Colonic mucosa (tissue), 4 donors: Measurements from ENCODE around the gene DNM2. TPM values are rescaled to one million over a fixed set of nuclear protein-coding genes. Genes with fewer than 3 reads are reported as not detected.
A peak's percentile ranks its signal among the peaks of the same experiment; 100 is the strongest.
"Not testable (repeated sequence)": the region's sequence is repeated elsewhere in the genome, so short reads cannot be mapped to it uniquely, and the experiment has no call there.

Experiments
- DNase-seq: peaks from one replicate; pipeline ENCODE4 v3.0.0-alpha.2; 2020
- H3K27ac ChIP-seq: fragments of 200-600 bp; one replicate; pipeline ENCODE4 v1.8.0; 2021
- H3K27me3 ChIP-seq: fragments of 200-600 bp; one replicate; pipeline ENCODE4 v1.8.0; 2021
- H3K36me3 ChIP-seq: fragments of 200-600 bp; one replicate; pipeline ENCODE4 v1.8.0; 2021
- H3K4me1 ChIP-seq: fragments of 200-600 bp; one replicate; pipeline ENCODE4 v1.8.0; 2021; ENCODE audit warnings: mild to moderate bottlenecking
- H3K4me3 ChIP-seq: fragments of 200-600 bp; one replicate; pipeline ENCODE4 v1.8.0; 2021
- H3K9ac ChIP-seq, 2 donors: one replicate each; pipeline ENCODE4 v1.7.0; 2013; ENCODE audit warnings: control low read depth in 2 of 2, low read depth in 2 of 2, low read length in 2 of 2
- H3K9me3 ChIP-seq: fragments of 200-600 bp; one replicate; pipeline ENCODE4 v1.8.0; 2021
- intact Hi-C: fragments of 100-400 bp; cut with DNase I; formaldehyde crosslinking; loops from one replicate; pipeline ENCODE4 v1.14.1; 2022
- total RNA-seq, 2 donors: library from RNA; stranded (reverse); fragmentation: NEBNext Ultra II Directional in 1 of 2; extraction: Animal tissue kit (Norgen Biotek cat#: 25700) in 1 of 2; gene quantifications; one replicate each; pipeline ENCODE4 v1.2.1, GENCODE V29; 2021
- TF ChIP-seq, protein P1 (sequence below): fragments of 200-600 bp; IDR thresholded peaks from one replicate; pipeline ENCODE4 v1.8.0; 2022; ENCODE audit warnings: antibody characterized with exemption, mild to moderate bottlenecking
- donor health status: healthy.
- donor health status: DM: no; HTN: no; CAD: no.
- donor health status: DM: no; HTN: no; CAD: no.

DNM2 gene
- total RNA-seq, 2 donors from 2014 or later: 450 to 461 TPM

DNA sequence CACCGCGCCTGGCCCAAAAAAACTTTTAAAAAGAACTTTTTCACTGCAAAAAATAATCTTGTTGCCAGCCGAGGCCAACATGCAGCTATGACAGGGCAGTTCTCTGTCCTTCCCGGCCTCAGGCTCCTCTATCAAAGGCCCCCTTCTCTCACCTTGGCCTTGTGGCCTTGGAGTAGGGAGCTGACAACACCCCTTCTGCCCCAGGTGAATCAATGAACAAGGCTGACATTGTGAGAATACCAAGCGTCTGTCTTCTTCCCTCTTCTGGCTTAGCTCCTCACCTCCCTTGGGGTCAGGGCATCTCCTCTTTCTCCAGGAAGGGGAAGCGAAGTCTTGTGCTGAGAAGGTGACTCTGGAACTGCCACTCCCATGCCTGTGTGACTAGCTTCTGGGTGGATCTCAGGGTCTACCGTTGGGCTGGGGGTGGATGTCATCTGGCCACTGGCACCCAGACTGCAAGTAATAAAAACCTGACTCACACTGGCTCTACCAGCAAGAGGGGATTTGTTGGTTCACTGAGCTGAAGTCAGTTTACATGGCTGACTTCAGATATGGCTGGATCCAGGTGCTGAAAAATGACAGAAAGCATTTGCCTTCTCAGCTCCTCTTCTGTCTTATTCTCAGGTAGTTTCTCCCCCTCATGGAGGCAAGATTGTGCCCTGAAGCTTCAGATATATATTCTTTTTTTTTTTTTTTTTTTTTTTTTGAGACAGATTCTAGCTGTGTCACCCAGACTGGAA is 136.6 kb downstream of the DNM2 start:
- intact Hi-C loops: no loop called here
- TF ChIP-seq, protein P1, sequence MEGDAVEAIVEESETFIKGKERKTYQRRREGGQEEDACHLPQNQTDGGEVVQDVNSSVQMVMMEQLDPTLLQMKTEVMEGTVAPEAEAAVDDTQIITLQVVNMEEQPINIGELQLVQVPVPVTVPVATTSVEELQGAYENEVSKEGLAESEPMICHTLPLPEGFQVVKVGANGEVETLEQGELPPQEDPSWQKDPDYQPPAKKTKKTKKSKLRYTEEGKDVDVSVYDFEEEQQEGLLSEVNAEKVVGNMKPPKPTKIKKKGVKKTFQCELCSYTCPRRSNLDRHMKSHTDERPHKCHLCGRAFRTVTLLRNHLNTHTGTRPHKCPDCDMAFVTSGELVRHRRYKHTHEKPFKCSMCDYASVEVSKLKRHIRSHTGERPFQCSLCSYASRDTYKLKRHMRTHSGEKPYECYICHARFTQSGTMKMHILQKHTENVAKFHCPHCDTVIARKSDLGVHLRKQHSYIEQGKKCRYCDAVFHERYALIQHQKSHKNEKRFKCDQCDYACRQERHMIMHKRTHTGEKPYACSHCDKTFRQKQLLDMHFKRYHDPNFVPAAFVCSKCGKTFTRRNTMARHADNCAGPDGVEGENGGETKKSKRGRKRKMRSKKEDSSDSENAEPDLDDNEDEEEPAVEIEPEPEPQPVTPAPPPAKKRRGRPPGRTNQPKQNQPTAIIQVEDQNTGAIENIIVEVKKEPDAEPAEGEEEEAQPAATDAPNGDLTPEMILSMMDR: no peak
- no peaks in the 10 kb centered on the region for H3K27me3 ChIP-seq
- no peaks in the 10 kb centered on the region for H3K9me3 ChIP-seq
- no peak for DNase-seq
- no peaks in the 10 kb centered on the region for H3K36me3 ChIP-seq
- no peak overlapping the region for H3K9ac ChIP-seq
- no peak overlapping the region for H3K4me3 ChIP-seq
- H3K4me1 ChIP-seq: no peaks in the 10 kb centered on the region
- no peak overlapping the region for H3K27ac ChIP-seq

- H3K4me1 ChIP-seq: no peaks in the 10 kb centered on the region
- no peaks in the 10 kb centered on the region for H3K27me3 ChIP-seq
- H3K27ac ChIP-seq: no peak overlapping the region
- H3K36me3 ChIP-seq: no peaks in the 10 kb centered on the region
- H3K4me3 ChIP-seq: no peak overlapping the region
- intact Hi-C loops: no loop called here
- TF ChIP-seq, protein P1: peak; percentile 56
- DNase-seq: no peak
- H3K9me3 ChIP-seq: no peaks in the 10 kb centered on the region
- no peak overlapping the region for H3K9ac ChIP-seq
Measured at GRCh38 chr19:10855879-10856522, 138.1 kb downstream of the DNM2 start.

DNA sequence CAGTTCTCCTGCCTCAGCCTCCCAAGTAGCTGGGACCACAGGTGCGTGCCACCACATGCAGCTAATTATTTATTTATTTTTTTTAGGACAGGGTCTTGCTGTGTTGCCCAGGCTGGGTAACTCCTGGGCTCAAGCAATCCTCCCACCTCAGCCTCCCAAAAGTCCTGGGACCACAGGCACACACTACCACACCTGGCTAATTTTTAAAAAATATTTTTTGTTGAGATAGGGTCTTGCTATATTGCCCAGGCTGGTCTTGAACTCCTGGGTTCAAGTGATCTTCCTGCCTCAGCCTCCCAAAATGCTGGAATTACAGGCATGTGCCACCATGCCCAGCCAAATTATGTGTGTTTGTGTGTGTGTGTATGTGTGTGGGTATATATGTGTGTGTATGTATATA is 139.0 kb downstream of the DNM2 start:
- H3K4me3 ChIP-seq, H3K4me1 ChIP-seq, H3K27ac ChIP-seq, H3K9ac ChIP-seq, intact Hi-C loops, DNase-seq, H3K36me3 ChIP-seq, H3K9me3 ChIP-seq, H3K27me3 ChIP-seq: not testable (repeated sequence)

DNA sequence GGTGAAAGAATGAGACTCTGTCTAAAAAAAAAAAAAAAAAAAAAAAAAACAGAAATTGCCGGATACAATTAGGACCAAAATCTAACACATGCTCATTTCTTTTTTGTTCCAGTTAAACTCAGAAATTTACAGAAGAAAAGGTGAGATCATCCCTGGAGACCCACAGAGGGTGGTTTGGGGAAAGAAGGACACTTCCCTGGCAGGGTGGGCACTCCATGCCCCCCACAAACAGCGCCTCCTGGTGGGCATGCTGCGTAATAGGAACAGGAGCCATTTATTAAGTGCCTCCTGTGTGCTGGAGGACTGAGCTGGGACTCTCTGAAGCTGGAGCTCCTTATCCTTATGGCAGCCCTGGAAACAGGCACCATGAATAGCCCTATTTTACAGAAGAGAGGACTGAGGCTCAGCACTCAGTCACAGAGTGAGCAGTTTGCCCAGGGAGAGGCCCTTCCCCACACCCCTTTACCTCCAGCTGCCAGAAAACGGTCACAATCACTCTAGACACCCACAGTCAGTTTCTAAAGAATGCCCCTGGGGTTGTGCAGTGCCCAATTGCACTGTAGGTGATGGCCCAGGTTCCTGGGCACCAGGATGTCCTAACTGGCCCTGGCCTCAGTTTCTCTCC is 140.4 kb downstream of the DNM2 start:
- H3K27ac ChIP-seq: no peak overlapping the region
- no peak overlapping the region for H3K9ac ChIP-seq
- no peaks in the 10 kb centered on the region for H3K36me3 ChIP-seq
- H3K9me3 ChIP-seq: no peaks in the 10 kb centered on the region
- DNase-seq: no peak
- TF ChIP-seq, protein P1: peak; percentile 61
- no peaks in the 10 kb centered on the region for H3K27me3 ChIP-seq
- intact Hi-C loops: no loop called here
- H3K4me3 ChIP-seq: no peak overlapping the region
- H3K4me1 ChIP-seq: no peaks in the 10 kb centered on the region

GRCh38 chr19:10861103-10861651 is 143.3 kb downstream of the DNM2 start:
- intact Hi-C loops: no loop called here
- DNase-seq: peak; percentile 49
- TF ChIP-seq, protein P1: peak; percentile 31

More at GRCh38 chr19:10861103-10861651, 143.3 kb downstream of the DNM2 start:
- no peaks in the 10 kb centered on the region for H3K27me3 ChIP-seq
- no peaks in the 10 kb centered on the region for H3K36me3 ChIP-seq
- H3K27ac ChIP-seq: no peak overlapping the region
- H3K9me3 ChIP-seq: no peaks in the 10 kb centered on the region
- peaks cover 8% of the 10 kb centered on the region for H3K4me1 ChIP-seq
- no peak overlapping the region for H3K9ac ChIP-seq
- no peak overlapping the region for H3K4me3 ChIP-seq
